ENCODE data around the gene EYA4.

Gene EYA4

DNA sequence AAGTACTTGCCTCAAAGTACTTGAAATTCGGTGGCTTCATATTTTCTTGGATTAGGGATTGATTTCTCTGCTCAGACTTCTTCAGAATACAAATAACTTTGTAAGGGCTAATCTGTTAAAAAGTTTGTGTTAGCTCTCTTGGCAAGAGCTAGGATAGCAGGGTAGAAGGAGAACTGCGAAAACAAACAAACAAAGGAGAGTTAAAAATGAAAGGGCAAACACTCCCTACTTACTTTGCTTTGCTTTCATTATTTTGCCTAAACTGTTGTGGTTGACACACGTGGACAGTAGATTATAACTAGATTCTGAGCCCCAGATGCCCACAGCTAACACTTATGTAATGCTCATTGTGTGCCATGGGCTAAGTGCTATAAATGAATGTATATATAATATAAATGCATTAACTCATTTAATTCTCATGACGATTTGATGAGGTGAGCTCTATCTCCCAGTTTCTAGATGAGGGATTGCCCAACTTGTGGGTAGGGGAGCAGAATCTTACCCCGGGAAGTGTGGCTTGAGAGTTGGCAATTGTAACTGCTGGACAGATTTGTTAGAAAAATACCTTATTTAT lies 48.7 kb downstream of the EYA4 start:
- DNase-seq, result no peak

DNA sequence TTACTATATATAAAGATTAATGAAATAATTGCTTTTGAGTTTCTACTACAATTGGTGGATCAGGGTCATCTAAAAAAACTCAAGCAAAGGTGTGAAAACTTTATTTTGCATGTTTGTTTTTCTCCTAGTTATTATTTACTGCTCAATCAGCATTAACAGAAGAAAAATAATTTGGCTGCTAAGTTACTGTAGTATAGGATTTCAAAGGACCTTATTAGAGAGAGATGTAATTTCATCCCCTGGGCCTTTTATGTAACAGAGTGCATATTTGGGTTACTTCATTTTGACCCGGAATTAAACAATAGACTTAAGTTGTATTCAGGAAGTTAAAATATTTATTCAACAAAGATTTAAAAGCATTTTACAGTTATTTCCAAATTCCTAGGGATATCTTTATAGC lies 49.8 kb downstream of the EYA4 start:
- no peak for DNase-seq

DNA sequence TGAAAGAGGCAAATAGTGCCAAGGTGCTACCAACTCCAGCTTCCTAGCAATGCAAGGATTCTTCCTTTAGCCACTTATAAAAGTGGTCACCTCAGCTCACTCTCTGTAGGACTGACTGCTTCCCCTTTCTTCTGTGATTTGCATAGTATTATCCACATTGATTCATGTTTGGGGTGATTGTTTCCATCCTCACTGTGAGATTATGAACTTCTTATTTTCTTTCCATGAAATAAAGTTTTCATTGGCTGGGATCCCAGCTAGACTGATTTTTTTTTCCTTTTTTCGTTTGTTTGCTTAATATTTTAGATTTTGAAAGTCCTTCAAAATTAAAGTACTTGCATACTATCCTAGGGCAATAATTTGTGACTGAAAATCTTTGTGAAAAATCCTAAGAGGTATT lies 50.5 kb downstream of the EYA4 start:
- no peak for DNase-seq

DNA sequence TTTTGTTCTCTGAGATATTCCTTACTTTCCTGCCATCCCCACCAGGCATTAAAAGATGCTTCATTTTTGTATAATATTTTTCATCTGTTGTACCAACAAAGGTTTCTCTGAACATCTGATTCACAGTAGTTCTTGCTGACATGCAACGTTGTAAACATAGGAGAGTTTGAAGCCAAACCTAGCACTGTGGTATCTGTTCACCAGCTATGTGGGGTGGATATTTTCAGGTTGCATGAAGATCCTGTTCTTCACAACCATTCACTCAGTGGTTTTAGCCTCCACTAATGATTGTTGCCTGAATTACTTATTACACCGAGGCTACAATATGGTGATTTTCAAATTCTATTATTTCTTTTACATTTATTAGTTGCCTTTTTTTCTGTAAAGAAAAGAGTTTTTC lies 56.5 kb downstream of the EYA4 start:
- DNase-seq, result no peak

DNA sequence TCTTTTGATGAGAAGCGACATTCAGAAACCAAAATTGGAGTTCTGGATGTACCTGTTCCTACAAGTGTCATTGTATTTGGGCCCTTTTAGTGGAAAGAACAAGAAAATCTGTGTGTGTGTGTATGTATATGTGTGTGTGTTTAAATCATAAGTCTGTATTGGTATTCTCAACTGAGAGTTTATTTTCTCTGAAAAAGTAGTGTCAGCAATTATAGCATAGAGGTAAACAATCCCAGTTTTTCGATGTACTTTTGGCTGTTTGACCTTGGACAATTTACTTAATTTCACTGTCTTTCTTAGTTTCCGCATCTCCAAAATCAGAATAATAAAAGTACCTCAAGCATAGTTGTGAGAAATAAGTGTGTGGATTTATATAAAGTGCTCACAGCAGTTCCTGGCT lies 57.2 kb downstream of the EYA4 start:
- DNase-seq, result no peak

DNA sequence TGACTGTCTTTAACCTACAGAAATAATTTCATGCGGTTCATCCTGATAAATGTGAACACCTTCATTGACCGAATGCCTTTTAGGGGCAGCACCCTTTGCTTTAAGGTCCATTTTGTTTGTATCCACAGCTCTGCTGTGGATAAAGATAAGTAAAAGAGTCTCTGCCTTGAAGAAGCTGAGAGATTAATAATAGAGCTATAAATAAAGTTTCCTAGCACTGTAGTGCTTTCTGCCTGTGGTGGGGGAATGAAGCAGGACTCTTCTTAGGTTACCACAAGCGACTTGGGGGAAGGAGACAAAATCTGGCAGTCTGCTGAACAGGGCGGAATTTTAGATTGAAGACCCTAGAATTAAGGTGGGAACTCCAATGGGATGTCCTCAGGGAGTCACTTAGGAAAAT lies 57.6 kb downstream of the EYA4 start:
- no peak for DNase-seq

DNA sequence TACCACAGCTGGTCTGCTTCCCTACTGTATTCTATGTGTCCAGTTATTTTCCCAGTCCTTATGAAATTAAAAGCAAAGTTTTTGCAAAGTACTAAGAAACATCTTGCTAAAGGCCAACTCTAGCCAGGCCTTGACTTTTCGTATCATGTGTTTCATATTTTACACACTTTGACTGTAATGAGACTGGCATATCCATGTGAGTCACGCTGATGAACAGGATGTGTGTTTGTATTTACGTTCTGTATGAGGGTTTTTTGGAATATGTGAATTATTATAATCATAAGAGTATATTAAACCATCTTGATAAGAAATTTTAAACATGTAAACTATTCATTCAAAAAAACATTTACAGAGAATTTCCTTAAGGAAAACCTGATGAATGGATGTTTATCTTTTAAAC lies 59.7 kb downstream of the EYA4 start:
- no peak for DNase-seq

DNA sequence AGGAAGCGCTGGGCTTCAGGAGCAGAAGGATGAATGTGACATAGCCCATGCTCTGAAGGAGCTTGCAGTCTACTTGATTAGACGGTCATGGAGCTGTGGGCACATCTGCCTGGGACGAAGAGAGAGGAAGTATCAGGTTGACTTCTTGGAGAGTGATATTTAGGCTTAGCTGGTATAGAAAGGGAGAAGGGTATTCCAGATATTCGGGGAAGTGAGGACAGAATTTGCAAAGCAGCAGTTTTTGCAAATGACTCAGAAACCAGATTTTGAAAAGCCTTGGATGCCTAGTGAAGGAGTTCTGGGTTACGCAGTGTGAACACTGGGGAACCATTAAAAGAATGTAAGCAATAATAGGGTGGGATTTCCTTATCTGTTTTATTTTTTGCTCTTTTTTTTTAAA lies 60.7 kb downstream of the EYA4 start:
- DNase-seq, result no peak

DNA sequence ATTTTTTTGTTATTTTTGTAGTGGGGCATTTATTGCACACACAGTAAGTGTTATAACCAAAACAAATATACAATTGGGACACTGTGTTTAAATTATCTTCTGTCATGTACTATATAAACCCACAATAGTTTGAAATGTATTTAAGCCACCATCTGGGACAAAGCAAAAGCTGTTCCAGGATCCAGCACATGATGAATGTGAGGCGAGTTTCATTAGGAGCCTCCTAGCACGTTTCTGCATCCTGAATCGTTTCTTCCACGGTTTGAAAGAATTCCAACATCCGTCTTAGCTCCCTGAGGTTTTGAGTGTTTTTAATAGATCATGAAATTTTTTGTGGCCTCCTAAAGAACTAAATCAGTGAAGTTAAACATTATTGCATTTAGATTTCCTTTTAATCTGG lies 65.8 kb downstream of the EYA4 start:
- no peak for DNase-seq

DNA sequence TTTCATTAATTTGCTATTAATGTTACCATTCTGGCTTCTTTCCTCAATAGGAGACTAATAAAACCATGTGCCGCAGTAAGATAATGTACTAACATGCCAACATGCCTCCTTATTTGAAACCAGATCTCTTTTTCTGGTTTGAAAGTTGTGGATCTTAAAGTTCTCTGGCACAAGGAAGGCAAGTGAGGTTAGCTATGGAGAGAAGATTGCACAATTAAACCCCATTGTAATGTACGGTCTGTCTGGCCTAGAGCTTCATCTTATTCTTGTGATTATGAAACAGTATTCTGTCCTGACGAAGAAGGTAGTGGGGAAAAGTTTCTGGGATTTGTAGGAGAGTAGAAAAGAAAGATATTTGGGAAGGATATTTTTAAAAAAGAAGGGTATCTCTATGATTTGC lies 68.4 kb downstream of the EYA4 start:
- DNase-seq, result no peak

DNA sequence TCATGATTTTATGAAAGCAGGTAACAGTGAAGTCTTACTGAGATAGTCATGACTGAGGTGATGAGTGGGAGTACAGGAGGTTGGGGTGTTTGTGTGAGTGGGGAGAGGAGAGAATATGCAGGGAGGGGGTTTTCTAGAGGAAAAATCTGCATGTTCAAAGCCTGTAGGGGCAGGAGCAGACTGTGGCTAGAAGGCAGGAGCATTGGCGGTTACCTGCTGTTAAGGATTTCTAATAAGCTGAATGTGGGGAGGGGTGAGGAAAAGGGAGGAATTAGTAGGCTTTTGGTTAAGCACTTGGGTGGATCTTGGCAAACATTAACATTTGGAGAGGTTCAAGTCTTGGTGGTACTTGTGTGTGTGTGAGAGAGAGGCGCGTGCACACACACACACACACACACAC lies 70.8 kb downstream of the EYA4 start:
- no peak for DNase-seq

DNA sequence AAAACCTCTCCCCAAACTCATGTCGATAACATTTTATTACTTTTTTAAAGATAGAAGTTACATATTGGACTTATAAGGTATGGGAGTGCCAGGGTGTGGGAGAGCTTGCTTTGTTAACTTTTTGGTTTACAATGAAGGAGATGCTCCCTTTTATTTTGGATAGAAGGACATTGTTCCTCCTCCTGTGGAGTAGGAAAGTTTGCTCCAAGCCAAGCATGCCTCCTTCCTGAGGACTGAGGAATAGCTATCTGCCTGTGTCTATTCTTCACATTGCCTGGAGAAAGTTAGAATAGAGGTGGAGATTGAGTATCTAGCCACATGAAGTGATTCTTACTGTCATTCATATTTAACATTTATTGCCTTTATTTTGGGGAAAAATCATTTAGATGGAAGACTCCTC lies 71.9 kb downstream of the EYA4 start:
- DNase-seq, result no peak

DNA sequence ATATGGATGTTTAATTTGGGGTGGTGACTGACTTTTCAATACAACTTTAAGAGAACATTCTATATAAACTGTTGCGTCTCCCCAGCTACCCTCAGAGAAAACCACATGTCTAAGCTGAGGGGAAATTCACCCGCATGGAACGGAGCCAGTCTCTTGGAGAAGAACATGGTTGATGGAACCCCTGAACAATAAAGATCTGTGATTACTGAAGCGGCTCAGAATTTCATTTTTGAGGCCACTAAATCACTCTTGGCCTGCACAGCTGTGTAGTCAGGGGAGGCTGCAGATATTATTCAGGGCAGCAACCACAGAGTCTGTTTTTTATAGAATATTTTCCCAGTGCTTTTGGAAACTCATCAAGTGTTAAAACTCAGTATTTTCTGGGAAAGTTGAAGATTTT lies 73.8 kb downstream of the EYA4 start:
- no peak for DNase-seq

DNA sequence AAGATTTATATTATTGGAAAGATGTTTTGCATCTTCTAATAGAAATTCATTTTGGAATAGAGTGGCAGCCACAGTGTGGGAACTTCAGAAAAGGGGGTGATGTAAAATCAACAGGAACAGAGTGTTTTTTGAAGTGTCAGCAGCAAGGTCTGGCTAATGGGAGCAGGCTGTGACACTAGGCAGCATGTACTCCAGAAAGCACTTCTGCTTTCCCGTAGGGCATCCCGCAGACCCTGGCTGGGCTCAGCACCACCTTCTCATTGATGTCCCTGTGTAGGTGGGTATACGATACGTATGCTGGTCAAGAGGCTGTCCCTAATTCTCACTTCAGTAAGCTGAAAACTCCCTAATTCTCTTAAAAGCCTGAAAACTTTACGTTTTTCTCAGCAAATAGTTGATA lies 74.7 kb downstream of the EYA4 start:
- DNase-seq, result no peak

DNA sequence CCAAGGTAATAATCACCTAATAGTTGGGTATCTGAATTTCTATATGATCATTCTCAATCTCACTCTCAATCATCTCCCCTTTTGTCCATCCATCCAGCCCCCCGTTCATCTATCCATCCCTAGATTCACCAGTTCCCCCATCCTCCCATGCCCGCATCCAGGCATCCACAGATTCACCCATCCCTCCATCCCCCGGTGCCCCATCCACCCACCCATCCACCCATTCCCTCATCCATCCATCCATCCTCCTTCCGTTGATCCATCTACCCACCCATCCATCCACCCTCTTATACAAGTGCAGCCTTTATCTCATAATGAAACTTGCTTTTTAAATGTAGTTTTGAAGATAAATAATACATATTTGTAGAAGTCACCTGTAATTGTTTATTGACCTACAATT lies 76.5 kb downstream of the EYA4 start:
- DNase-seq, result no peak

DNA sequence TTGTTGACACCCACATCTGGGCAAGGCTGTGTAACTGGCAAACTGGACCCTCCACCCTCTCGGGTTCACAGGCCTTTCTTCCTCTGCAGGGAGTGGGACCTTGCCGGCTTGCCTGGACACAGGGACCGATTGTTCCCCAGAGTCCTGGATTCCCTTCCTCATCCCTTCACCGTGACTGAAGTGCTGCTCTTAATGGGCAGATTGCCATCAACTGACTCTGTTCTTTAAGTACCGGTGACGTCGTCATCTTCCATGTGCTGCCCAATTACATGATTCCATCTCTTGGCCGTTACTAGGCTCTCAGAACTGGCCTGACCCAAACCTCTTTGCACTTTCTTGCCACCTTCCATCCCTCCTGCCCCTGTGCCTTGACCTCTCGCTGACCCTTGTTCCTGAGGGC lies 85.4 kb downstream of the EYA4 start:
- DNase-seq, result no peak

DNA sequence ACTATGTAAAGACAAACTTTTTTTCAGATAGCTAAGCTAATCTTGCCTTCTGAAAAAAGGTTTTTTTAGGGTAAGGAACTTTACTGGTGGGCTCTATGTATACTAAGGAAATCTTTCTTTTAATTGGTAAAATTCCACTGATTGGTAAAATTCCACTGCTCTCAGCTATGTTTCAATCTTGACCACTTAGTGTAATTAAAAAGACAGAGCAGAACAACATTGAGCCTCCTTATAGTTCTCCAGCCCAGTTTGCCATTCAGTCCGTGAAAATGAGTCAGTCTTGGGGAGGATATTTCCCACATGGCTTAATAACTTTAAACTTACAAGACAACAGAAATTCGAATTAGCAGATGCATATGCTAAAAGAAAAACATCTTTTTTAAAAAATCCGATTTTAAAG lies 92.7 kb downstream of the EYA4 start:
- no peak for DNase-seq

DNA sequence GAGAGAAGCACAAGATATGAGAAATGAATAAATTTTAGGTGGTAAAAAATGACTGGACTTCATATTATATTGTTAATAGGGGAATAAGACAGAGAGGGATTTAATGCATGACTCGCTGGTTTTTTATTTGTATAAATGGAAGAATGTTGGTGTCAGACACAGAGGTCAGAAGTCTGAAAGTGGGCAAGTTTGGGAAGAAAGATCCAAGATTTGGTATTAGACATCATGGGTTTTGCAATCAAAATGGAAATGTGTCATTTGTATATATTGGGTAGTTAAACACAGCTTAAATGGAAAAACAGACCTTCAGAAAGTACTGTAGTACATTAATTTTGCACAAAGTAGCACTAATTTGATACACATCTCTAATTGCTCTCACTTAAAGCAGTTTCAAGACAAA lies 96.2 kb downstream of the EYA4 start:
- DNase-seq, result no peak

DNA sequence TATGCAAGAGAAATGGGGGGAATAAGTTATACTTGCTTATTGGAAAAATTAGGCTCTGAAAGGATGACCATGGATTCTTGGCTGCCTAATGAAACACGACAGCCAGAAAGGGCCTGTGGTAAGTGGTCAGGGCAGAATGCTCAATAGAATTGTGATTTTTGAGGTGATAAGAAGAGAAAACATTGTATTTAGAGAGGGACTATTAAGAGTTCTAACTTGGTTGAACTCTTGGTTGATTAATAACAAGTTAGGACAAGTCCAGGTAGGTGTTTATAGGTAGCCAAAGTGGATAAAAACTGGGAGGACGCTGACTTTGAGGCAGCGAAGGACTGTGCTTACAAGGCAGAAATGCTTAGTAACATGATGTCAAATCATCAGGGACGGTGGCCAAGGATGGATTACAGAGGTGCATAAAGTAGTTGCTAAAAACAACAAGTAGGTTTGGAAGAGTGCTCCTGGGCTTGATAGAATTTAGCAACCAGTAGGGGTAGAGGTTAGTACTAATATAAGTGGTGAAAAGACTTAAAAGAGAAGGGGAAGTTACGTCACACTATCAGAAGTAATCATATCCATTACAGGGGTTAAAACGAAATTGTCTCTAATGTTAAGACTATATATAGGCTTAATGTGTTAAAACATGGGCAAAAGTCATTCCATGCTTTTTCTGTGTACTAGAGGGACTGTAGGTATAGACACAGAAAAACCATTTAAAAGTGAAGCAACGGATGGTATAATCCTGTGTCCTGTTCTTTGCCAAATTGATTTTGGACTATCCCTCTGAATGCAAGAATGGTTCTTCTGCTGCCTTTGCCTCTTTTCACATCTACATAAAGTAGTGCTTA lies 98.6 kb downstream of the EYA4 start:
- no peak for DNase-seq

DNA sequence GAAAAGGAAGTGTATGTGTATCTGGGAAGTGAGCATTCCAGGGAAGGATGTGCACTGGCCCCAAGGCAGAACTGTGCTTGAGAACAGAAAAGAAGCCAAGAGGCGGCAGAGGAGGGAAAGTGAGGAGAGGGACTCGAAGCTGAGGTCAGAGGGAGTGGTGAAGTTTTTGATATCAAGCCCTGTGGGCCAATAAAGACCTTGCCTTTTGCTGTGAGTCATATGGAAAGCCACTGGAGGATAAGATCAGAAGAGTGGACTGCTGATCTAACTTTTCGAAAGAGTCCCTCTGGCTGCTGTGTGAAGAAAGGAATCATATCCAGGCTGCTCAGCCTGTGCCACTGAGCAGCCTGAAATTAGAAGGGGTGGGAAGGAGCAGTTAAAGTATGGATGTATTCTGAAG lies 99.4 kb downstream of the EYA4 start:
- no peak for DNase-seq

DNA sequence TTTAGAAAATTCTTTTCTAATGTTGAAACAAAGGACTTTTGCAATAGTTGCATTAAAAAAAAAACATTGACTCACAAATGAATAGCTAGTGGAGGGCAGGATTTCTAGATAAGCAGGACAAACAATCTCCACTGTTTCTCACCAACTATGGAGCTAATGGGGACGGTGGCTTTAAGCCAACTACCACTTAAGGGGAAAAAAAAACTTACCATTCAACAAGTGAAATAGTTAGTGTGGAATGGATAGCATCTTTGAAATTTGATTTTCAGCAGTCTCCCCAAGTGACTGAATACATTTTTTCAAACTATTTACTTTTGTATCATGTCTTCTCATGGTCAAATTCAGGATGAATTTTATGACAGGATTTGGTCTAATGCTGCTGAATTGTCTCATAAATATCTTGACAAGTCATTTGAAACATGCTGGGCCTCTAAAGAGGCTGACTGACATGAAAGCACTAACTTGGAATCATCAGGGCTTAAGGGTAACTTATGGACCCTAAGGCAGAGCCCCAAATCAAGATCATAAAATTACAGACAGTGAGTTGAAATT lies 100.5 kb downstream of the EYA4 start:
- peak; percentile 25 for DNase-seq

DNA sequence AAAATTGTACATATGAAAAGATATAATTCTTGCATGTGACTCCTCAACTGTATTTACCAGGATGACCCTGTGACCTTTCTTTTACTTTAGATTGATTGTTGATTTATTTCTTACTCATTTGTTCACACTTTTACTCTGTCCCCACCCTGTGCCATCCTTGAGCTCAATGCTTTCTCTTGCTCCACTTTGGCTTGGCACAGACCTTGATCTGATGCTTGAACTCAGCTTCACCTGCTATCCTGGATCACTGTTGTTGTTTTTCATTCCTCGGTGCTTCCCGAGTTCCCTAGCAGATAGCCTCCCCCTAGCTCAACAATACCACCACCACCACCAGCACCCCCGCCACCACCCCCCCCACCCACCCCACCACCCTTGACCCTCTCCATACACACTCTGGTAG lies 102.1 kb downstream of the EYA4 start:
- DNase-seq, result no peak

DNA sequence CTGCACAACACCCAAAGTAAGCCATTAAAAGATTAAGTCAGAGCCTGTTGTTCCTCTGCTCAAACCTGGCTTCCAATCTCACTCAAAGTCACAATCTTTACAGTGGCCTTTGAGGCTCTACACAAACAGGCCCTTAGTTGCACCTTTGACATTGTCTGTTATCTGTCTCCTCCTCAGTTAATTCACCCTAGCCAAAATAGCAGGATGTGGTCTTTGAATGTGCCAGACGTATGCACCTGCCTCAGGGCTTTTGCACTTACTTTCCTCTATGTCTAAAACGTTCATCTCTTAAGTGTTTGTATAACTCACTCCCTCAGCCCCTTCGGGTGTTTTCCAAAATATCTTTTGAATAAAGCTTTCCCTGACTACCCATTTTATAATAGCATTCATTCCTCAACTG lies 107.7 kb downstream of the EYA4 start:
- no peak for DNase-seq

DNA sequence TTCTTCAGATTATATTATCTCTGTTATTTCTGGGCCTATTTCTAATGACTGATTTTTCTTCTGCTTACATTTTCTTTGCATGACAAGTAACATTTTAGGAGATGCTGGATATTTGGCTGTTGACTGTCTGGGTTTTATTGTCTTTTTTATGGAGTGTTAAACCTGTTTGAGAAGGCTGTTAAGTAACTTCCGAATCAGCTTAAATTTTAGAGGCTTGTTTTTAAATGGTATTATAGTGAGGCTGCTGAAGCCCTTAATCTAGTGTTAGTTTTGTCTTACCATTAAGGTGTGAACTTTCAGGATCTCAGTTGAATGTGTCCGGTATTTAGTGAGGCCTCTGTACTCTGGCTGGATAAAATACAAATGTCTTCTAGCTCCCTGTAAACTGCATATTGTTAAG lies 109.8 kb downstream of the EYA4 start:
- no peak for DNase-seq

DNA sequence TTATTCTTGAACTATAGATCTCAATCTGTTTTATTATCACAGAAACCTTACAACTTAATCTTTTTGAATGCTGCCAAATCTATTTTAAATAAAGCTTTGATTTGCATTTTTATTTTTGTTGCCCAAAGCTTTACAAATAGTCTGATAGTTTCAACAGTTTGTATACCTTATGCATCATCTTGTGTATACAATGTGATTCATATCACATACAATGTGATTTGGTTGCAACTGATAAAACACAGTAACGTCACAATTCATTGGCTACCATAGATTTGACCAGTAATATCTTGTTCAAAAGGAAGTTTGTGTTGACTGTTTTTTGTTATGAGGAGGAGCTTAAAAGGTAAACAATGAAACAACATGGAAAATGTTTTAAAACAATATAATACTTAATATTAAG lies 110.9 kb downstream of the EYA4 start:
- DNase-seq, result no peak
